CD4-positive, alpha-beta T cell treated with Interleukin-12 subunit alpha and Interleukin-12 subunit beta, for 1 hour (primary cell): Measurements from ENCODE around the gene LAMC3.

Experiments
- DNase-seq: peaks from one replicate; pipeline ENCODE4 v3.0.0-alpha.2; 2020

Gene LAMC3

DNA sequence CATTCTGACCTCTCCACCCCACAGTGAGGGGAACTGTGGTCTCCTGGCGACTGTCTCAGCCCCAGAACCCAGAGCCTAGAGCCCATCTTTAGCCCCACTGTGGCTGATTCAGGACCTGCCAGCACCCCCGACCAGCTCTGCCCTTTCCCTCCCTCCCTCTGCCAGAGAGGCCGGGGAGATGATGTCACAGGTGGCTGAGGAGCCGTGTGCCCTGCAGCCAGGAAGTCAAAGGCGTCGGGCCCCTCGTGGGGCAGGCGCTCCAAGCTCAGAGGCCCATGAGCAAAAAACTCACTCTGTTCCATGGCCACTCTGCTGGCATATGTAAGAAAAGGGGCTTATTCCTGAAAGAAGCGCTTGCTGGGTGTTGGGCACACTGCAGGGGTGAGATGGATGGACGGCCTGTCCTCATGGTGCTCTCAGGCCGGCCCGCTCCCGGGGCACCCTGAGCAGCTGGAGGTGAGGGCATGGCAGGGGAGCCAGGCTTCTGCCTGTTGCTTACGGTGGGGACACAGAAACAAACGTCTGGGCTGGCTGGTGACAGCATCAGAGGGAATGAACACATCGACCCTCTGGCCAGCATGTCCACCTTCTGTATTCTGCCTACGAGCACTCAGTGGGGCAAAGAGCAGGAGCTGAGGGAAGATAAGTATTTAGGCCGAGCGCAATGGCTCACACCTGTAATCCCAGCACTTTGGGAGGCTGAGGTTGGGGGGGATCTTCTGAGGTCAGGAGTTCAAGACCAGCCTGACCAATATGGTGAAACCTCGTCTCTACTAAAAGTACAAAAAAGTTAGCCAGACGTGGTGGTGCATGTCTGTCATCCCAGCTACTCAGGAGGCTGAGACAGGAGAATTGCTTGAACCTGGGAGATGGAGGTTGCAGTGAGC lies 41.1 kb downstream of the LAMC3 start:
- DNase-seq = no peak

GRCh38 chr9:131050831-131051230 lies 41.9 kb downstream of the LAMC3 start:
- no peak for DNase-seq

DNA sequence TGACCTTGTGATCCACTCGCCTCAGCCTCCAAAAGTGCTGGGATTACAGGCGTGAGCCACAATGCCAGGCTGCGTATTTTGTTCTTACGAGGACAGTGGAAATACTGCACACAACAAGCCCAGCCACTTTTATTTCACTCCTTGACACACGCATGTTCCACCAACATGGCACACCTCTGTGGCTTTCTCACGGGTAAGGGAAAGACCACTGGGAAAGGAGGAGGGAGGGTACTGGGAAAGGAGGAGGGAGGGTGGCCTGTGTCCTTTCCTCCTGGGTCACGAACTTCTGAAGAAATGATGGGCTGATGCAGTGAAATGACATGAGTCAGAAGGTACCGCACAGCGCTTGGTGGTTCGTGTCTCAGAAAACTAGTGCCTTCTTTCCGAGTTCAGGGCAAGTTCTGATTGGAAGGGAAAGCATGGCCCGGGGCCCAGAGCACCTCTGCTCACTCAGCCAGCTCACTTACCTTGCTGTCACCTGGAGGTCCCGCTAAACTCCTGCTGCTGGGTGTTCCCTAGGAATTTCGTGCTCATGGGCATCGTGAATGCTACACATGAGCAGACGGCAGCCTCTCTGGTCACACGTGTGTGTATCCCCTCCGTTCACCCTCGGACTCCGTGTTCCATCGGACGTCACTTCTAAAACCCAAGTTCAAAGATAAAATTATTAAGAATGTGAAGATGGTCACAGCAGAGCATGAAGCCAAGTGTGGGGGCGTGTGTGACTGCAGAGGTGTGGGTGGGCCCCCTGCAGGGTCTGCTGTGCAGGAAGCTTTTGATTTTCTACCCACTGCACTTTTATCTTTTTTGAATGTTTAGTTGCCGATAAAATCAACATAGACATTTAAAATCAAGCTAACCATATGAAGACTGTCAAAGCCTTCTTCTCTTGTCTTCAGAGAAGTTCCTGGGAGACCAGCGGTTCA lies 42.9 kb downstream of the LAMC3 start:
- DNase-seq = no peak

DNA sequence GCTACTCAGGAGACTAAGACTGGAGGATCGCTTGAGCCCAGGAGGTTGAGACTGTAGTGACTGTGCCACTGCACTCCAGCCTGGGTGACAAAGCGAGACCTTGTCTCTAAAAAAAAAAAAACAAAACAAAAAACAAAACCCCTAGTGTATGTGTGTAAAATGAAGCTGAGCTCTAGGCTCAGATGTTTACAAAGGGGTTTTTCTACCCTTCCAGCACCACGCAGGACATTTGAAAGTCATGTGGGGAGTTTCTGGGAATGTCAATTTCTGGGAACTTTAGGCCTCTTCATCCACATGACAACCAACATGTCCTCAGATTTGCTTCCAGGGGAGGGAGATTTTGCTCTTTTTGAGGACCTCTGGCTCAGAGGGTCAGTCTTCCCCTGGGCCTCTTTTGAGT lies 44.9 kb downstream of the LAMC3 start:
- DNase-seq = no peak

GRCh38 chr9:131056781-131057506 lies 48.0 kb downstream of the LAMC3 start:
- DNase-seq = no peak

DNA sequence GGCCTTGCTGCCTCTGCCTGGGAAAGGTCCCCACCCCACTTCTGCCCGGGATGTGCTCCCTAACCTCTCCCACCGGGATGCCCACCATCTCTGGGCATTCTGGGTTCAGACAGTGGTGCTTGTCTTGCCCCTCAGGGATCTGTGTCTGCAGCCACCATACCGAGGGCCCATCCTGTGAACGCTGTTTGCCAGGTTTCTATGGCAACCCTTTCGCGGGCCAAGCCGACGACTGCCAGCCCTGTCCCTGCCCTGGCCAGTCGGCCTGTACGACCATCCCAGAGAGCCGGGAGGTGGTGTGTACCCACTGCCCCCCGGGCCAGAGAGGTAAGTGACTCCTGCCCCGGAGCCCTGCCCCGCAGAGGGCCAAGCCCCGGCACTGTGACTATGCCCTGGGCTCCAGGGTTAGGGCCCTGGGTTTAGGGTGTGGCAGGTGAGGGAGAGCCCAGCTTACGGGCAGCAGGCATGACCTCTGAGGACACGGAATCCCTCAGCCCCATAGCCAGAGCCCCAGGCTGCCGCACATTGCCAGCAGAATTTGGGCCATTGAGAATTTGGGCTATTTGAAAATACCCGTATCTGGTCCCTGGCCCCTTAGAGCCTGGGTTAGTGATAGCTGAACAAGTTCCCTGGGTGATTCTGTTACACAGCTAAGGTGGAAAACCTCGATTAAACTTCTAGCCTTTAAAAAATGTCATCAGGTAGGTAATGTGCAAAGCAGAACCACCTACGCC lies 52.1 kb downstream of the LAMC3 start:
- DNase-seq = no peak

DNA sequence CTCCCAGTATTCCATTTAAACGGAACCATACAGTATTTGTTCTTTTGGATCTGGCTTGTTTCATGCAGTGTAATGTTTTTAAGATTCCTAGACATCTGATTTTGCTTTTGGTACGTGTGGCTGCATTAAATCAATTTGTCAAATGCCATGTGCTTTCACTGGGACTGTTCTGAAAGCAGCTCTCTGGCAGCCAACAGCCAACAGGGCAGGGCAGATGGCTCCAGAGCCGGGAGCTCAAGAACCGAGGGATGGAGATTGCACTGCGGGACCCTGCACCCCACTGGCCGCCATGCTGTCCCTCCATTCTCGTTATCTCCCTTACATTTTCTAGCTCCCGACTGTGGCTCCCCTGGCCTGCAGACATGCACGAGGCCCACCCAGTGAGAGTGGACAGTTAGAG lies 54.0 kb downstream of the LAMC3 start:
- no peak for DNase-seq

- no peak for DNase-seq
Measured at GRCh38 chr9:131065599-131065998, 56.6 kb downstream of the LAMC3 start.

GRCh38 chr9:131067625-131068024 lies 58.7 kb downstream of the LAMC3 start:
- DNase-seq = no peak

DNA sequence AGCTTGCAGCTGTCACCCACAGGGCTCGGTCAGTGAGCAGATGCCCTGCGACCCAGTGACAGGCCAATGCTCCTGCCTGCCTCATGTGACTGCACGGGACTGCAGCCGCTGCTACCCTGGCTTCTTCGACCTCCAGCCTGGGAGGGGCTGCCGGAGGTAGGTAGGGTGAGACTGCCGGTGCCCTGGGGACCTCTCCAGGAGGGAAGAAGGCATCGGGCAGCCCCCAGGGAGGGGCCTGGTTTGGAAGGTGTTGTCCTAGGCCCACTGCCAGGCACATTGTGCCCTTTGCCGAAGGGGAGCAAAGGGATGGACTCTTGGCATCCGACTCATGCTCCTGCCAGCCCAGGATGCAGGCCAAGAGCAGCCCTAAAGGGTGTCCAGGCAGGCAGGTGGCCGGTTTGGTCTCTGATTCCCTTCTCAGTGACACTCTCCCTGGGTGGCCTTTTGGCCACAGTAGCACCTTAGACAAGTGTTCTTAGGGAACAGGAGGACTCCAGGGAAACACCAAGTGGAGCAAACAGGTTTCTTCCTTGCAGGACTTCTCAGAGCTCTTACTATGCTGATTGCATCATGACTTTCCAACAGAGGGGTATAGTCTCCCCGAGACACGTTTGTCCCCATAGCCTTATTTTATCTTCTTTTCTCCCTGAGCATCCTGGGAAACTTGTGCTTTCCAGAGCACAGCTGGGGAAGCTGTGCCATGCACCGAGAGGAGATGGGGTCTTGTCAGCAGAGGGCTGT lies 59.3 kb downstream of the LAMC3 start:
- DNase-seq = no peak

DNA sequence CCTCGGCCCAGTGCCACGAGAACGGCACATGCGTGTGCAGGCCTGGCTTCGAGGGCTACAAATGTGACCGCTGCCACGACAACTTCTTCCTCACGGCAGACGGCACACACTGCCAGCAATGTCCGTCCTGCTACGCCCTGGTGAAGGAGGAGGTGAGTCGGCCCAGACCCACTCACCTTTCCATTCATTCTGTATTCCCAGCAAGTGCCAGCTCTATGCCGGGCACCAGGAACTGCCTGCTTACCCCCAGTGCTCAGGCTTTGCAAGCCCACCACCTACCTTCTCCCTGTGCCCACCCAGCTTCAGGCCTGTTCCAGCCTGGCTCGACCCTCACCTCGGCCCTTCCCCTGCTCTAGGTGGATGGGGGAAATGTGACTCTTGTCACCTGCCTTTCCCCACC lies 60.7 kb downstream of the LAMC3 start:
- no peak for DNase-seq

DNA sequence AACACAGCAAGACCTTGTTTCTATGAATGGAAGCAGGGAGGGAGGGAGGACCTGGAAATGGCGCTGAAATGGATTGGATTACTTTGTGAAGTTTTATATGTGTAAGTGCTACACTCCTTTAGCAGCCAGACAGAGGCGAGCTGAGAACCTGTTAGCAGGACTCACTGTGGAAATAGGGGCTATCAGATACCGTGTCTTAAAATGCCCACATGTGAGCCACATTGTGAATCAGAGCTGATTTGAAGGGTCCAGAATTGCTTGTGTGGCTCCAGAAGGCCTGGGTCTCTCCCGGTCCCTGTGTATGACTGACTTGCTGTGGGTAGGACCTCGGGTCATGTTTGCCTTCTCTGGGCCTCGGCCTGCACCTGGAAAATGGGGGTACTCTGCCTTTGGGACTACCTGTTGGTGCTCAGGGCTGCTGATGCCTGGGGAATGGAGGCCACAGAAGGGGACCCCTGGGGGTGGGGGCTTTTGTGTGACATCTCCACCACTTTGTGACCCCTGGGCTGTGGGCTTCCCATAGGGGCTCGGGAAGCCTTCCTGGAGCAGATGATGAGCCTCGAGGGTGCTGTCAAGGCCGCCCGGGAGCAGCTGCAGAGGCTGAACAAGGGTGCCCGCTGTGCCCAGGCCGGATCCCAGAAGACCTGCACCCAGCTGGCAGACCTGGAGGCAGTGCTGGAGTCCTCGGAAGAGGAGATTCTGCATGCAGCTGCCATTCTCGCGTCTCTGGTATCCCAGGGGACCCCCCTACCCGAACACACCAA lies 63.3 kb downstream of the LAMC3 start:
- no peak for DNase-seq

DNA sequence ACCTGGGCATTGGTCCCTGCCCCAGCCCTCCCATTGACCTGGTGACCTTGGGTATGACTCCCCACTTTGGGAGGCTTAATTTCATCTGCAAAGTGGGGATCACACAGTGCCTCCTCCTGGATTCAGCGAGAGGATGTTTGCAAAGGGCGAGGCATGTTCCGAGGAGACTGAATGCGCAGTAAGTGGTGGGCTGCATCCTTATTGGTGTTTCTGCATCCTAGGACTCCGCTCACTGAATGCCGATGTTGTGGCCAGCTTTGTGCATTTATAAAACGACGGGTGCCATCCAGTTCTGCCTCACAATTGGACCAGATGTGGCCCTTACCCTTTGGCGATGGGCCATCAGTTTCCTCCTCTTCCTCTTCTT lies 63.9 kb downstream of the LAMC3 start:
- DNase-seq = no peak

DNA sequence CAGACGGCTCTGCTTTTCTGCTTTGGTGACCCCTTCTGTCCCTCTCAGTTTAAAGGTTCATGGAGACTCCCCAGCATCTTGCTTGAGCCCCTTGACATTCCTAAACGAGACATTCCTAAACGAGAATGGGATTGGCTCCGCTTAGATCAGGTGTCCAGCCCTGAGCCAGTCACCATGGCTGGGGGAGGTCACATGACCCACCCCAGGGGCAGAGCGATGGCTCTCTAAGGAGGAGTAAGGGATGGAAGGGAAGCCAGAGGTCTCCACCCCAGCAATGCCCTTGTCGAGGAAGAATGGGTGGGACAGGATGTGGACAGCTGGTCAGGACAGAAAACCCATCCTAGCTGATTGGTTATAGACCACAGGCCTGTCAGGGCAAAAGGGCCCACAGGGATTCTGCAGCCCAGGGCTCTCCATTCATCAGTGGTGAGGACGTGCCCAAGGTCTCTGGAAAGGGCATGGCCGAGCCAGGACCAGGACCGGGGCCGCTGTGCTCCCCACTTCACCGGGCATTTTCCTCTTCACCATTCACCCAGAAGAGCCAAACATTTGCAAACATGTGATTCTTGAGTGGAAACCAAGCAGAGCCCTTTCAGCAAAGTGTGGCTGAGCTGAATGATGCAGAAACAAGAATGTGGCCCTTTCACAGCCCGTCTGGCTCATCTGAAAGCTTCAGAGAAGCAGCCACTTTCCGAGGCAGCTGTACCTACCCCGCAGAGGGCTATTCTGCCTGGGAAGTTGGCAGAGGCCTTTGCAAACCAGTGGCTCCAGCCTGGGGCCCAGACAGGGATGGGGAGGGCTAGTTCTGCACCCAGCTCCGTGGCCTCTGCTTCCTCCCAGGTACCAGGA lies 67.6 kb downstream of the LAMC3 start:
- DNase-seq = no peak

DNA sequence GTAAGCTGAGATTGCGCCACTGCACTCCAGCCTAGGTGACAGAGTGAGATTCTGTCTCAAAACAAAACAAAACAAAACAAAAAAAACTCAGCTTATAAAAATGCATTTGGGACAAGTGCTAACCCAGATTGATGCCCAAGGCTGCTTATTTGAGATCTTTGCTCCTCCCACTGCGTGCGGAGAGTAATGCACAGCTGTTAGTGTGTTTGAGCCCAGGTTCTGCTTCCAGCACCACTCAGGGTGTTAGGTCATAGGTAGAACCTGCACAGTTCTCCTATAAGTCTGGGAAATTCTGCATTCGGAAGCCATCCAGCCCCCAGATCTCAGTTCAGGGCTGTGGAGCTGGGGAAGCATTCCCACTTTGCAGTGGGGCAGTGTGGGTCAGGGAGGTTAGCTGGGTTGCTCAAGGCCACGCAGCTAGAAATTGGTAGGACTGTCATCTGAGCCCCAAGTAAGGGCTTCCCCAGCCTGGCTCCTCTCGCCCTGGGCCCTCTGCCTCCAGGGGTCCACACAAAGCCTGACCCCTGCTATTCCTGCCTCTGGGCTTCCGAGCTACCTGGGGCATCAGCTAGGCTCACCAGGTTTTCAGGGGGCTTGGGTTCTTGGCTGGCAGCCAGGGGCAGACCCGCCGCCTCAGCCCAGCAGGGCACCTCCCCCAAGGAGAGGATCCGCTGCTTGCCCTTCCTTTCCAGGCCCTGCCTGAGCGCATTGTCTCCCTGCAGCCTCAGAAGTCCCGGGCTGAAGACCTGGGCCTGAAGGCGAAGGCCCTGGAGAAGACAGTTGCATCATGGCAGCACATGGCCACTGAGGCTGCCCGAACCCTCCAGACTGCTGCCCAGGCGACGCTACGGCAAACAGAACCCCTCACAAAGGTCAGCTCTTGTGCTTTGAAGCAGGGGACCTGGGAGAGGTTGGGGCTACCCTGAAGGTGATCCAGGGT lies 69.7 kb downstream of the LAMC3 start:
- DNase-seq = no peak

DNA sequence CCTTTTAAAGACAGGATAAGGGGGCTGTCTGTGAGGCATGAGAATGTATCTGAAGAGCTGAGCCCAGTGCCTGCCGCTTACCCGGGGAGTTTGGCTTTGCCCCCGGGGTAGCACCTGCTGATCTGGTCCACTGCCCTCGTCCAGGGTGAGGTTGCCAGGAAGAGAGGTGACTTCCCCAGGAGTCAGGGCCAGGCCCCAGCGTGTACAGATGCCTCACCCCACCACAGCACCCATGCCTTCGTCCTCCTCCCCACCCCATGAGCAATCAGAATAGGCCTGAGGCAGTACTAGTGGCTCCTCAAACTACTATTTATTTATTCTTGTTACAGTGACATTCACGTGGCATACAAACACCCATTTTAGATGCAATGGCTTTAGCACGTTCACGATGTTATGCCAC lies 71.6 kb downstream of the LAMC3 start:
- no peak for DNase-seq

GRCh38 chr9:131081868-131082267 lies 72.9 kb downstream of the LAMC3 start:
- DNase-seq = no peak

DNA sequence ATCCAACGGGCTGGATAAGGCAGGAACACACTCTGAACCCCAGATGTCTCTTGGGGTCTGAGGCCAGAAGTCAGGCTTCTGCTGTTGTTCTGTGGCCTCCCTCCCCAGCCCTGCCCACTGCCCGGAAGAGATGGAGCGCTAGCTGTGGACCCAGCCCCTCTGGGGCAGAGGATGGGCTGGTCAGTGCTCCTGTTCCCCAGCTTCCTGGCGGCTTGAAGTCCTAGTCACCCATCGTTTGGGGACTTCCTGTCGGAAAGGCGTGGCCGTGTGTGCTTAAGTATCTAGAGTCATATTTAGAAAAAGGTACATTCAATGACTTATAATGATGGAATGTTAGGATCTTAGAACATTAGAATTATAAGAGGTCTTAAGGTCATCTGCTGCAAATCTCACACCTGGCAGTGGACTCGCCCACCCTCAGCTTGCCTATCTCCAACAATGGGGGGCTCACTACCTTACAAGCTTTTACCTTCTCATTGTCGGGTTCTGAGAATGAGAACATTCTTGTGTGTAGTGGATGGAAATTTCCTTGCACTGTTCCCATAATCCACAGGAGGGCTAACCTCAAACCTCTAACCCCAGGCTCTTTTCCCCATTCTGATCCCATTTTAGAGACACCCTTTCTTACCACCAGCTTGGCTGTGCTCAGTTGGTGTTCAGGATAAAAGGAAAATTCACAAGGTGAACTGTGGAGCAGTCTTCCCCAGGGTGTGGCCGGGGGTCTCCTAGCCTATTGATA lies 74.0 kb downstream of the LAMC3 start:
- no peak for DNase-seq
